Neural cell (in vitro differentiated cells): ENCODE results near the gene DDX24. TPM values are rescaled to one million over a fixed set of nuclear protein-coding genes. Genes with fewer than 3 reads are reported as not detected.

Source experiments
- H2AFZ ChIP-seq: fragments of 200-600, 300-800 bp; sonication (generic), shearing (Covaris generic); 2 replicates; pipeline ENCODE4 v1.6.0; 2014; ENCODE audit warnings: low read depth, mild to moderate bottlenecking, antibody characterized with exemption, low read length, moderate library complexity
- H3F3A ChIP-seq: fragments of 200-600 bp; shearing (Covaris generic); 2 replicates; pipeline ENCODE4 v1.6.1; 2016; ENCODE audit warnings: mild to moderate bottlenecking, moderate library complexity, mixed read lengths, antibody characterized with exemption, low read length; ENCODE audit not compliant: insufficient read depth, poor library complexity, severe bottlenecking
- H3K27ac ChIP-seq: fragments of 200-600, 300-800 bp; sonication (generic), shearing (Covaris generic); 2 replicates; pipeline ENCODE4 v1.5.1; 2014; ENCODE audit warnings: mild to moderate bottlenecking, low read length, moderate library complexity
- H3K27me3 ChIP-seq: fragments of 300-800, 200-600 bp; sonication (generic), shearing (Covaris generic); 2 replicates; pipeline ENCODE4 v1.6.0; 2014; ENCODE audit warnings: mild to moderate bottlenecking, low read depth, low read length, moderate library complexity; ENCODE audit not compliant: insufficient read depth
- H3K36me3 ChIP-seq: fragments of 300-800, 200-600 bp; sonication (generic), shearing (Covaris generic); 2 replicates; pipeline ENCODE4 v1.5.1; 2014; ENCODE audit warnings: mild to moderate bottlenecking, antibody characterized with exemption, low read length, moderate library complexity; ENCODE audit not compliant: insufficient read depth
- H3K4me2 ChIP-seq: fragments of 300-800, 200-600 bp; sonication (generic), shearing (Covaris generic); 2 replicates; pipeline ENCODE4 v1.6.0; 2014; ENCODE audit warnings: mild to moderate bottlenecking, low read length
- H3K4me3 ChIP-seq: fragments of 300-800, 200-600 bp; sonication (generic), shearing (Covaris generic); 2 replicates; pipeline ENCODE4 v1.5.1; 2014; ENCODE audit warnings: mild to moderate bottlenecking, low read length, moderate library complexity
- H3K79me2 ChIP-seq: fragments of 200-600 bp; shearing (Covaris generic); replicated peaks from 2 replicates; pipeline ENCODE4 v1.6.0; 2014; ENCODE audit warnings: mild to moderate bottlenecking, low read length, moderate library complexity; ENCODE audit not compliant: insufficient read depth
- H3K9ac ChIP-seq: fragments of 300-800, 200-600 bp; sonication (generic), shearing (Covaris generic); 2 replicates; pipeline ENCODE4 v1.6.1; 2016; ENCODE audit warnings: mild to moderate bottlenecking, low read length, mixed read lengths
- H3K9me2 ChIP-seq: fragments of 200-600 bp; shearing (Covaris generic); 2 replicates; pipeline ENCODE4 v1.6.1; 2016; ENCODE audit warnings: mild to moderate bottlenecking, low read length, mixed read lengths; ENCODE audit not compliant: insufficient read depth
- H3K9me3 ChIP-seq: fragments of 200-600, 300-800 bp; sonication (generic), shearing (Covaris generic); 2 replicates; pipeline ENCODE4 v1.6.1; 2016; ENCODE audit warnings: mild to moderate bottlenecking, mixed run types, low read length, moderate library complexity, mixed read lengths
- H4K20me1 ChIP-seq: fragments of 200-600 bp; shearing (Covaris generic); 2 replicates; pipeline ENCODE4 v1.6.1; 2016; ENCODE audit warnings: mild to moderate bottlenecking, mixed run types; ENCODE audit not compliant: insufficient read depth
- EP300 ChIP-seq: fragments of 450-650 bp; conservative IDR thresholded peaks from 2 replicates; pipeline ENCODE4 v1.6.1; 2014; ENCODE audit warnings: antibody characterized with exemption, mild to moderate bottlenecking, moderate library complexity; ENCODE audit not compliant: poor library complexity, severe bottlenecking
- EZH2 ChIP-seq: fragments of 200-600, 300-800 bp; shearing (Covaris generic), sonication (generic); IDR thresholded peaks from 2 replicates; pipeline ENCODE4 v1.6.1; 2014; ENCODE audit warnings: antibody characterized with exemption, low read length, borderline replicate concordance, mild to moderate bottlenecking; ENCODE audit not compliant: insufficient read depth, poor library complexity, severe bottlenecking
- MXI1 ChIP-seq: fragments of 450-650 bp; conservative IDR thresholded peaks from 2 replicates; pipeline ENCODE4 v1.6.1; 2014; ENCODE audit warnings: antibody characterized with exemption, mild to moderate bottlenecking; ENCODE audit not compliant: poor library complexity, severe bottlenecking
- POLR2AphosphoS5 ChIP-seq: IDR thresholded peaks from 2 replicates; pipeline ENCODE4 v1.6.1; 2012
- RAD21 ChIP-seq: fragments of 450-650 bp; conservative IDR thresholded peaks from 2 replicates; pipeline ENCODE4 v1.6.1; 2014; ENCODE audit warnings: antibody characterized with exemption, mild to moderate bottlenecking, moderate library complexity
- SMC3 ChIP-seq: fragments of 450-650 bp; conservative IDR thresholded peaks from 2 replicates; pipeline ENCODE4 v1.6.1; 2014; ENCODE audit warnings: antibody characterized with exemption, mild to moderate bottlenecking, moderate library complexity; ENCODE audit not compliant: poor library complexity
- TAF1 ChIP-seq: IDR thresholded peaks from 2 replicates; pipeline ENCODE4 v1.6.1; 2012; ENCODE audit warnings: low read depth
- polyA plus RNA-seq: library from polyadenylated mRNA; depleted of rRNA; stranded (reverse); fragments of >200 nt; gene quantifications from 2 replicates; pipeline ENCODE4 v1.2.3, GENCODE V29; 2014
- TF ChIP-seq, protein P1 (sequence below): fragments of 450-650 bp; IDR thresholded peaks from 2 replicates; pipeline ENCODE4 v1.5.1; 2014; ENCODE audit warnings: antibody characterized with exemption, mild to moderate bottlenecking, moderate library complexity; ENCODE audit not compliant: poor library complexity, severe bottlenecking
- TF ChIP-seq, protein P2 (sequence below): IDR thresholded peaks from 2 replicates; pipeline ENCODE4 v1.6.1; 2012; ENCODE audit warnings: borderline replicate concordance

DDX24 gene
- polyA plus RNA-seq, 1 donor from 2014 or later, result 177 TPM

DNA sequence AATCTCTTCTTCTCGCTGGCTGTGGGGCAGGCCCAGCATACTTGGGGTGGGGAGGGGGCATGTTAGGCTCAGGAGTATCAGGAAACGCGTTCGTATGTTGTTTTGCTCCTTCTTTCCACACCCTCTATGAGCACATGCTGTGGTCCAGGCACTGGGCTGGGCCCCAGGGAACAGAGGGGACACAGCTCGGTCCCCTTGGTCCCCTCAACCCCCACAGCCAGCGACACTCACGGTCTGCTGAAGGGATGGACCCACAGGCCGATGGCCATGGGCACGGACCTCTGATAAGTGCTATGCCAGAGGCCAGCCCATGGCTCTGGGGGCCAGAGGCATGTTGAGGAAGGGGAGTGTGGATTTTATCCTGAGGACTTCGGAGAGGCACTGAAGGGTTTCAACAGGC is 35.7 kb upstream of the DDX24 start:
- no peak overlapping the region for H3K9ac ChIP-seq
- H3K27ac ChIP-seq, result no peak overlapping the region
- no peaks in the 10 kb centered on the region for H4K20me1 ChIP-seq
- H3F3A ChIP-seq, result no peaks in the 10 kb centered on the region
- no peaks in the 10 kb centered on the region for H3K36me3 ChIP-seq
- H3K9me2 ChIP-seq, result no peaks in the 10 kb centered on the region
- H3K9me3 ChIP-seq, result no peaks in the 10 kb centered on the region
- H3K4me3 ChIP-seq, result no peak overlapping the region
- H3K27me3 ChIP-seq, result no peaks in the 10 kb centered on the region
- no peaks in the 10 kb centered on the region for H3K79me2 ChIP-seq
- no peak overlapping the region for H2AFZ ChIP-seq
- TF ChIP-seq EP300 (no peak), SMC3 (no peak), MXI1 (no peak), RAD21 (no peak), EZH2 (no peak), POLR2AphosphoS5 (no peak), TAF1 (no peak)
- TF ChIP-seq, protein P1, sequence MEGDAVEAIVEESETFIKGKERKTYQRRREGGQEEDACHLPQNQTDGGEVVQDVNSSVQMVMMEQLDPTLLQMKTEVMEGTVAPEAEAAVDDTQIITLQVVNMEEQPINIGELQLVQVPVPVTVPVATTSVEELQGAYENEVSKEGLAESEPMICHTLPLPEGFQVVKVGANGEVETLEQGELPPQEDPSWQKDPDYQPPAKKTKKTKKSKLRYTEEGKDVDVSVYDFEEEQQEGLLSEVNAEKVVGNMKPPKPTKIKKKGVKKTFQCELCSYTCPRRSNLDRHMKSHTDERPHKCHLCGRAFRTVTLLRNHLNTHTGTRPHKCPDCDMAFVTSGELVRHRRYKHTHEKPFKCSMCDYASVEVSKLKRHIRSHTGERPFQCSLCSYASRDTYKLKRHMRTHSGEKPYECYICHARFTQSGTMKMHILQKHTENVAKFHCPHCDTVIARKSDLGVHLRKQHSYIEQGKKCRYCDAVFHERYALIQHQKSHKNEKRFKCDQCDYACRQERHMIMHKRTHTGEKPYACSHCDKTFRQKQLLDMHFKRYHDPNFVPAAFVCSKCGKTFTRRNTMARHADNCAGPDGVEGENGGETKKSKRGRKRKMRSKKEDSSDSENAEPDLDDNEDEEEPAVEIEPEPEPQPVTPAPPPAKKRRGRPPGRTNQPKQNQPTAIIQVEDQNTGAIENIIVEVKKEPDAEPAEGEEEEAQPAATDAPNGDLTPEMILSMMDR, result no peak
- TF ChIP-seq, protein P2, sequence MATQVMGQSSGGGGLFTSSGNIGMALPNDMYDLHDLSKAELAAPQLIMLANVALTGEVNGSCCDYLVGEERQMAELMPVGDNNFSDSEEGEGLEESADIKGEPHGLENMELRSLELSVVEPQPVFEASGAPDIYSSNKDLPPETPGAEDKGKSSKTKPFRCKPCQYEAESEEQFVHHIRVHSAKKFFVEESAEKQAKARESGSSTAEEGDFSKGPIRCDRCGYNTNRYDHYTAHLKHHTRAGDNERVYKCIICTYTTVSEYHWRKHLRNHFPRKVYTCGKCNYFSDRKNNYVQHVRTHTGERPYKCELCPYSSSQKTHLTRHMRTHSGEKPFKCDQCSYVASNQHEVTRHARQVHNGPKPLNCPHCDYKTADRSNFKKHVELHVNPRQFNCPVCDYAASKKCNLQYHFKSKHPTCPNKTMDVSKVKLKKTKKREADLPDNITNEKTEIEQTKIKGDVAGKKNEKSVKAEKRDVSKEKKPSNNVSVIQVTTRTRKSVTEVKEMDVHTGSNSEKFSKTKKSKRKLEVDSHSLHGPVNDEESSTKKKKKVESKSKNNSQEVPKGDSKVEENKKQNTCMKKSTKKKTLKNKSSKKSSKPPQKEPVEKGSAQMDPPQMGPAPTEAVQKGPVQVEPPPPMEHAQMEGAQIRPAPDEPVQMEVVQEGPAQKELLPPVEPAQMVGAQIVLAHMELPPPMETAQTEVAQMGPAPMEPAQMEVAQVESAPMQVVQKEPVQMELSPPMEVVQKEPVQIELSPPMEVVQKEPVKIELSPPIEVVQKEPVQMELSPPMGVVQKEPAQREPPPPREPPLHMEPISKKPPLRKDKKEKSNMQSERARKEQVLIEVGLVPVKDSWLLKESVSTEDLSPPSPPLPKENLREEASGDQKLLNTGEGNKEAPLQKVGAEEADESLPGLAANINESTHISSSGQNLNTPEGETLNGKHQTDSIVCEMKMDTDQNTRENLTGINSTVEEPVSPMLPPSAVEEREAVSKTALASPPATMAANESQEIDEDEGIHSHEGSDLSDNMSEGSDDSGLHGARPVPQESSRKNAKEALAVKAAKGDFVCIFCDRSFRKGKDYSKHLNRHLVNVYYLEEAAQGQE, result no peak
- H3K4me2 ChIP-seq, result no peak overlapping the region

DNA sequence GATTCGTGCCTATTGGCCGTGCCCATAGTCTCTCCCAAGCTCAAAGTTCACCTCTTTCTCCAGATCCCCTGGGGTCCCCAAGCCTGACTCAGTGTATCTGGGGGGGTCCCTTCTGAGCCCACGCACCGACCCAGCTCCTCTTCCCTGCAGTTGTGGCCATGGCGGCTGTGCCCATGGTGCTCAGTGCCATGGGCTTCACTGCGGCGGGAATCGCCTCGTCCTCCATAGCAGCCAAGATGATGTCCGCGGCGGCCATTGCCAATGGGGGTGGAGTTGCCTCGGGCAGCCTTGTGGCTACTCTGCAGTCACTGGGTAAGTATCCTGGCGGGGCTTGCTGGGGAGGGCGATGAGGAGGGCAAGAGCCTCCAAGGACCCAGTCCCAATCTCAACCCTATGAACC is 34.6 kb upstream of the DDX24 start:
- H3K27ac ChIP-seq, result no peak overlapping the region
- H3K27me3 ChIP-seq, result no peaks in the 10 kb centered on the region
- TF ChIP-seq EP300 (no peak), RAD21 (no peak), POLR2AphosphoS5 (no peak), MXI1 (no peak), EZH2 (no peak), SMC3 (no peak), TAF1 (no peak)
- TF ChIP-seq, protein P1, result no peak
- TF ChIP-seq, protein P2, result no peak
- no peaks in the 10 kb centered on the region for H3K9me2 ChIP-seq
- H4K20me1 ChIP-seq, result no peaks in the 10 kb centered on the region
- no peaks in the 10 kb centered on the region for H3K36me3 ChIP-seq
- H3K9me3 ChIP-seq, result no peaks in the 10 kb centered on the region
- no peak overlapping the region for H3K9ac ChIP-seq
- no peaks in the 10 kb centered on the region for H3F3A ChIP-seq
- H3K79me2 ChIP-seq, result no peaks in the 10 kb centered on the region
- no peak overlapping the region for H2AFZ ChIP-seq
- no peak overlapping the region for H3K4me2 ChIP-seq
- H3K4me3 ChIP-seq, result no peak overlapping the region
